SK-N-MC (cell line): ENCODE measurements around the gene SNX9.

Source experiments
- DNase-seq: peaks from one replicate; pipeline ENCODE4 v3.0.0-alpha.2; 2011; ENCODE audit warnings: low read depth, low spot score
- H3K27ac ChIP-seq: fragments of 200-600 bp; sonication (generic); 2 replicates; pipeline ENCODE4 v1.5.1; 2016; ENCODE audit warnings: mixed run types
- H3K36me3 ChIP-seq: fragments of 200-600 bp; sonication (generic); 2 replicates; pipeline ENCODE4 v1.6.1; 2017; ENCODE audit warnings: antibody characterized with exemption, low read length, mixed read lengths; ENCODE audit not compliant: insufficient read depth
- H3K4me3 ChIP-seq: fragments of 200-600 bp; sonication (generic); 2 replicates; pipeline ENCODE4 v1.5.1; 2016
- H3K9ac ChIP-seq: fragments of 200-600 bp; sonication (generic); 2 replicates; pipeline ENCODE4 v1.8.0; 2017; ENCODE audit warnings: mixed run types, mixed read lengths; ENCODE audit not compliant: insufficient read length
- H3K9me3 ChIP-seq: fragments of 200-600 bp; sonication (generic); 2 replicates; pipeline ENCODE4 v1.6.1; 2017; ENCODE audit warnings: low read depth, mild to moderate bottlenecking, antibody characterized with exemption, low read length, moderate library complexity, mixed read lengths
- EZH2 ChIP-seq: fragments of 200-600 bp; sonication (generic); IDR thresholded peaks from one replicate; pipeline ENCODE4 v1.6.1; 2017; ENCODE audit warnings: antibody characterized with exemption
- FOXP2 ChIP-seq: optimal IDR thresholded peaks from 2 replicates; pipeline ENCODE3; 2011; ENCODE audit warnings: mild to moderate bottlenecking, moderate library complexity; ENCODE audit not compliant: insufficient read depth; ENCODE audit errors: extremely low read length, control extremely low read depth
- POLR2AphosphoS5 ChIP-seq: IDR thresholded peaks from 2 replicates; pipeline ENCODE4 v1.6.1; 2012; ENCODE audit warnings: mild to moderate bottlenecking, low read depth, low read length, borderline replicate concordance

Gene SNX9

DNA sequence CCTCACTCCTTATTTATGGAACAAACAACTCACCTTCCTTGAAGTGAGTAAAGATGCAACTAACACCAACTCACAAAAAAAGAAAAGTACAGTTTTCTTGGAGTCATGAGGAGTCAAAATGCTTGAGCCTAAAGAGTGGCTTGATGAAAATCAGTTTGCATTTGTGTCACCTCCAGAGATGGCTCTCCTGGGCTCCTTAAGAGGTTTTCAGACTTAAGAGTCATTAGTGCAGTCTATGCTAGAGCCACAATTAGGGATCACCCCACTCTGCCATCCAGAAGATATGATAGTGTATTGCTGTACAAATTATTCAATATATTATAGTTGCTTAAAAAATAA, 11.9 kb upstream of the SNX9 start:
- TF ChIP-seq EZH2 (no peak), POLR2AphosphoS5 (no peak), FOXP2 (no peak)
- Histone ChIP-seq H3K4me3 (no peak overlapping the region), H3K9ac (no peak overlapping the region), H3K9me3 (no peaks in the 10 kb centered on the region), H3K36me3 (no peaks in the 10 kb centered on the region), H3K27ac (no peak overlapping the region)
- DNase-seq: no peak

DNA sequence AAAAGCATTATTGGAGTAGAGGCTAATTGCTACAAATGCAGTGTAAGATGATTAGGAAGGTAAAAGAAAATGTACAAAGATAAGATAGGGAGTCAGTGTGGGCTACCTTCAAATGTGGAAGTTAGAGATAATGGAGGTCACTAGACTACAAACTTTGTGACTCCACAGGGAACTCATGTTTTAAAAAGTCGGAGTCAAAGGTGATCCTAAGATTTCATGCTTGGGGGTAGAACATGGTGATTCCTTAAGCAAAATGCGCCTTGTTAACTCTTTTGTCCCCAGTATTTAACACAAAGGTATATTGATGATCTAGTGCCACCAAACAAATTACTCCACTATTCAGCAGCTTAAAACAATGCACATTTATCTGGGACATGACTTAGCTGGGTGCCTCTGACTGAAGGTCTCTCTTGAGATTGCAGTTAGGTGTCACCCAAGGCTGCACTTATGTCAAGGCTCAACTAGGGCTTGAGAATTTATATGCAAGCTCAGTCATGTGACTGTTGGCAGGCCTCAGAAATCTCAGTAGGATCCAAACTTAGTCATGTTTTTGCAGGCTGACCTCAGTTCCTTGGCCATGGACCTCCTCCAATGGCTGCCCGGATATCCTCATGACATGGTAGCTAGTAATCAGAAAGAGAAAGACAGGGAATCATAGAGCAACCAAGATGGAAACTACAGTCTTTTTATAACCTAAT, 11.4 kb upstream of the SNX9 start:
- Histone ChIP-seq H3K4me3 (no peak overlapping the region), H3K36me3 (no peaks in the 10 kb centered on the region), H3K9me3 (no peaks in the 10 kb centered on the region), H3K9ac (no peak overlapping the region), H3K27ac (no peak overlapping the region)
- TF ChIP-seq FOXP2 (no peak), EZH2 (no peak), POLR2AphosphoS5 (no peak)
- no peak for DNase-seq

DNA sequence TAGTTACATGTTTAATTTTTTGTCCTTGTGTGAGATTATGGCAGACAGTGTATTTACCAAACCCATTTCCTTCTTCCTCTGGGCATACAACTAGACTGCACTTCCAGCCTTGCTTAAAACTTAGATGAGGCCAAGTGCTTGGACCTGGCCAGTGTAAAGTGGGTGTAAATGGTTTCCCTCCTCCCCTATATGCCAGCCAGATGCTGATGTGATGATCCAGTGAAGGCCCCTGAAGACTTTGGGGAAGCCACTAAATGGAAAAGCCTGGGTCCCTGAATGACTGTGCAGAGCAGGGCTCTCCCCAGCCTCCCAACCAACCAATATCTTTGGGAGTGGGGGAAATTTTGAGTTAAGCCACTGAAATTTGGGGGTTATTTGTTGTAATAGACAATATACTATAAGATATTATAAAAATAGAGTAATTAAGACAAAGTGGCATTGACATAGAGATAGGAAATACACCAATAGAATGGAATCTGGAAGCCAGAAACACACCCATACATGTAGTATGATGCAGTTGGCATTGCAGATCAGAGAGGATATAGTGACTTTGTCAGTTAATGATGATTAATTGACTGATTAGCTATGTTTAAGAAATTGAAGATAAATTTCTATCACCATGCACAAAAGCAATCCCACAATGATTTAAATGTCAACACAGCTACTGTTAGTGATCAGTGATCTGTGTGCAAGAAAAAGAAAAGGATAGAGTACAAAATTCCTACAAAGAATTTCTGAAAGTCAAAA, 10.4 kb upstream of the SNX9 start:
- H3K9ac ChIP-seq: no peak overlapping the region
- H3K9me3 ChIP-seq: no peaks in the 10 kb centered on the region
- no peak overlapping the region for H3K4me3 ChIP-seq
- no peak for TF ChIP-seq EZH2
- TF ChIP-seq FOXP2: no peak
- TF ChIP-seq POLR2AphosphoS5: no peak
- H3K36me3 ChIP-seq: no peaks in the 10 kb centered on the region
- H3K27ac ChIP-seq: no peak overlapping the region
- no peak for DNase-seq

DNA sequence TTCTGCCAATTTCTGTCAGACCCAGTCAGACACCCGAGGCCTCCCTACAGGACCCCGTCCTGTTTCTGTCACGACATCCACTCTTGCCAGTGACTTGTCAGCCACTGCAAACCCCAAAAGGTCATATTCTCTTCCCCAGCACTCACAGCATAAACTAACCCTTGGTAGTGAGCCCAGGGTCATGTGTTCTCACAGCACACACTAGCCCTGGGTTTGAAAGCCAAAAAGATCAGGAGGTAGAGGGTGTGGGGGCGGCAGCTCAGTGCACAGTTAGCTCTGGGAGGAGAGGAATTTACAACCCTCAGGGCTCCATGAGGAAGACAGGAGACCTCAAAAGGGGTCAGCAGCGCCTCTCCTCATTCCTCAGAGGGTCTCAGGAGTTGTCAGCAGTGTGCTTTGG, 9.9 kb upstream of the SNX9 start:
- Histone ChIP-seq H3K9ac (no peak overlapping the region), H3K27ac (no peak overlapping the region), H3K36me3 (no peaks in the 10 kb centered on the region), H3K4me3 (no peak overlapping the region), H3K9me3 (no peaks in the 10 kb centered on the region)
- TF ChIP-seq EZH2: no peak
- no peak for TF ChIP-seq POLR2AphosphoS5
- no peak for TF ChIP-seq FOXP2
- no peak for DNase-seq

DNA sequence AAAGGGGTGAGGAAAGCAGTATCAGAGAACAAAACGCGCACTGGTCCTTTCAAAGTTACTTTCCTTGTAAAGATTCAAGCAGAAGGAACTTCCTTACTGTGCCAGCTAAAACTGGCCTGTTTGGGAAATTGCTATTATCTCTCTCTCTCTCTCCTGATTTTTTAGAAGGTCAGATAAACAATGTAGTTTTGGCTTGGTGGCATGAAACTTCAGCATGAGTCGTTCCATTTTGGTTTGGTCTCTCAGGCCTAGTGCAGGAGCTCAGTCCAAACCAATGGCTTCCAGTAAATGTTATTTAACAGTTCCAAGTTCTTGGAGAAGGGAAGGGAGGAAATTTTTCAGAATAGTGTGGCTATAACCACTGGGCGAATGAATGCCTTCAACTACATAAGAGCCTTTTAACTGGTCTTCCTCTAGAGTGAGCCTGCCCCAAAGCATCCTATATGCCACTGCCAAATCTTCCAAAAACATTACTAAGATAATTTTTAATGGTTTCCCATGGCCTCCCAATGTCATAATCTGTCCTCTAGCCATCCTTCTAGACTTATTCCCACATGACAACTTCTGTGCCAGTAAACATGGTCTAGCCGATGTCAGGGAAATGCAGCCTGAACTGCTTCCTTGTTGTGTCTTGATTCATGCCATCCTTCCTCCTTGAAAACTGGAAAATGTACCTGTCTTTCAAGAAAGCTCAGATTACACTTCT, 9.1 kb upstream of the SNX9 start:
- TF ChIP-seq EZH2 (no peak), POLR2AphosphoS5 (no peak)
- no peaks in the 10 kb centered on the region for H3K9me3 ChIP-seq
- H3K27ac ChIP-seq: no peak overlapping the region
- no peak overlapping the region for H3K9ac ChIP-seq
- H3K4me3 ChIP-seq: no peak overlapping the region
- no peaks in the 10 kb centered on the region for H3K36me3 ChIP-seq
- no peak for DNase-seq

DNA sequence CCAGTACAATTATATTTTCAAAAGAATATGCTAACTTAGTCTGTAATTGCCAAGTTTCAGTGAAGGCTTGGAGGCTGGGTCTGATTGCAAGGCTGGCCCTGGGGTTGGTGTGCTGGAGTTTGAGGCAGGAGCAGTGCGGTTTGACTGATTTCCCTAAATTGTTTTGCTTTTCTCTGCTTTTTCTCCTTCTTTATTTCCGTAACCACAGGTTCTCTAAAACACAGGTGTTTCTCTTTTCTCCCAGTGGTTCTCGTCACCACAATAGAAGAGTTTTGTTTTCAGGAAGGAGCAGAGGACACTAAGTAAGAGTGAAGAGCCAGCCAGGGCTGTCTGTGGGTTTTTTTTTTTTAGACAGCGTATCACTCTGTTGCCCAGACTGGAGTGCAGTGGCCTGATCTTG, 8.2 kb upstream of the SNX9 start:
- Histone ChIP-seq H3K36me3 (no peaks in the 10 kb centered on the region), H3K9ac (no peak overlapping the region), H3K9me3 (no peaks in the 10 kb centered on the region), H3K27ac (no peak overlapping the region), H3K4me3 (no peak overlapping the region)
- DNase-seq: no peak
- TF ChIP-seq POLR2AphosphoS5: no peak
- TF ChIP-seq EZH2: no peak
- TF ChIP-seq FOXP2: no peak

DNA sequence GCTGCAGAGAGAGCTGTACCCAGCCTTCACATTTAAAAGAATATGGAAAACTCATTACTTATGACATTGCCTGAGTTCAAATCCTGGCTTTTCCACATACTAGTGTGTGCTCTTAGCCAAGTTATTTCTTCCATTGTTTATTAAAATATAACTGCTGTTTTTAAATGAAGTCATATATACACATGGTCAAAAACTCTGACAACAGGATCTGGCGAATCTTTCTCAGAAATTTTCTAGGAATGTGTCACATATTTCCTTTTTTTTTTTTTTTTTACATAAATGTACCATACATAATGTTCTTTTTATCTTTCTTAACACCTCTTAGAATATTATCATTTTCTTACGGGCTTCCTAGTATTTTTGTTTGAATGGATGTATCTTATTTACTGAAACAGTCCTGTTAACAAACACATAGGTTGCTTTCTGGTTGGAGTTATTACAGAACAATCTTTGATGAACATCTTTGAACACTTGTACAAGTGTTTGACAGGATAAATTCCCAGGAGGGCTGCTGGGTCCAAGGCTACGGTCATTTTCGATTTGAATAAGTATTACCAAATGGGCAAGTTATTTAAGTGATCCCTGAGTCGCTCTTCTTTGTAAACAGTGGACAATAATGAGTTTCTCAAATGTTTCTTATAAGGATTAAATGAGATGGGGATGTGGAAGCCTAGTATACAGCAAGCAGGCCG, 1.6 kb upstream of the SNX9 start:
- H3K4me3 ChIP-seq: no peak overlapping the region
- TF ChIP-seq POLR2AphosphoS5: no peak
- TF ChIP-seq EZH2: no peak
- no peak for TF ChIP-seq FOXP2
- no peak for DNase-seq
- no peak overlapping the region for H3K27ac ChIP-seq
- H3K36me3 ChIP-seq: no peaks in the 10 kb centered on the region
- H3K9me3 ChIP-seq: no peaks in the 10 kb centered on the region
- H3K9ac ChIP-seq: no peak overlapping the region
